B cell (primary cell): ENCODE measurements around the gene AK8. TPM values are rescaled to one million over a fixed set of nuclear protein-coding genes. Genes with fewer than 3 reads are reported as not detected.

Experiments used
- ATAC-seq: fragments of 200-7000 bp; cut with Tn5 transposase; one replicate; pipeline ENCODE4 v1.10.0; 2021; ENCODE audit warnings: low read depth, mild to moderate bottlenecking, moderate number of reproducible peaks, moderate library complexity
- CTCF ChIA-PET: fragments of 350-600 bp; sonication (Branson Sonifier 250); formaldehyde crosslinking; loops from one replicate; lab custom pipeline; 2021; ENCODE audit warnings: antibody characterized with exemption, inconsistent platforms; lab: Charles Lee
- POLR2A ChIA-PET: fragments of 350-600 bp; sonication (Branson Sonifier 250); formaldehyde crosslinking; loops from one replicate; lab custom pipeline; 2021; ENCODE audit warnings: antibody characterized with exemption; lab: Charles Lee
- DNase-seq: peaks from one replicate; pipeline ENCODE4 v3.0.0; 2013
- H2AFZ ChIP-seq: 2 replicates; pipeline ENCODE4 v1.6.1; 2012; ENCODE audit warnings: mild to moderate bottlenecking, low read depth, low read length; ENCODE audit not compliant: insufficient read depth, poor library complexity, severe bottlenecking
- H3K27ac ChIP-seq, 2 donors: 1 replicate in 1 of 2; 2 replicates in 1 of 2; pipeline ENCODE4 v1.5.1; 2012 to 2013; ENCODE audit warnings: low read length in 2 of 2, mild to moderate bottlenecking in 2 of 2, moderate library complexity in 1 of 2
- H3K27me3 ChIP-seq, 4 experiments: fragments of 200-600 bp in 1 of 4; sonication (generic) in 1 of 4; replicated peaks in 1 of 4; 1 replicate in 2 of 4; 2 replicates in 2 of 4; pipeline versions ENCODE4 v1.6.1 to v1.7.0; 2013 to 2016; ENCODE audit warnings: low read length in 3 of 4, mild to moderate bottlenecking in 2 of 4, mixed read lengths in 1 of 4, moderate library complexity in 1 of 4; ENCODE audit not compliant: insufficient read depth in 4 of 4, control insufficient read depth in 3 of 4; ENCODE audit errors: control extremely low read depth in 1 of 4
- H3K36me3 ChIP-seq, 2 experiments: replicated peaks in 1 of 2; 1 replicate in 1 of 2; 2 replicates in 1 of 2; pipeline versions ENCODE4 v1.6.1 to v1.7.1; 2013; ENCODE audit warnings: low read length in 1 of 2; ENCODE audit not compliant: insufficient read depth in 2 of 2, control insufficient read depth in 1 of 2; ENCODE audit errors: control extremely low read depth in 1 of 2, extremely low read depth in 1 of 2
- H3K4me1 ChIP-seq, 2 donors: fragments of 200-600 bp in 1 of 2; sonication (generic) in 1 of 2; 1 replicate in 1 of 2; 2 replicates in 1 of 2; pipeline versions ENCODE4 v1.5.1 to v1.6.1; 2013 to 2017; ENCODE audit warnings: low read length in 2 of 2; ENCODE audit not compliant: control insufficient read depth in 2 of 2, insufficient read depth in 2 of 2
- H3K4me2 ChIP-seq: replicated peaks from 2 replicates; pipeline ENCODE3; 2012; ENCODE audit warnings: mild to moderate bottlenecking, low read depth, low read length; ENCODE audit not compliant: poor library complexity, severe bottlenecking
- H3K4me3 ChIP-seq, 5 experiments: fragments of 200-600 bp in 1 of 5; sonication (generic) in 1 of 5; 1 replicate in 3 of 5; 2 replicates in 2 of 5; pipeline versions ENCODE4 v1.5.1 to v1.7.0; 2011 to 2016; ENCODE audit warnings: low read length in 4 of 5, mild to moderate bottlenecking in 4 of 5, low read depth in 2 of 5, control low read depth in 1 of 5, moderate library complexity in 1 of 5; ENCODE audit not compliant: insufficient read depth in 1 of 5; ENCODE audit errors: control extremely low read depth in 1 of 5, extremely low read depth in 1 of 5
- H3K79me2 ChIP-seq: fragments of 200-600 bp; sonication (generic); one replicate; pipeline ENCODE4 v1.6.0; 2016; ENCODE audit warnings: low read length; ENCODE audit not compliant: control insufficient read depth, insufficient read depth
- H3K9ac ChIP-seq: fragments of 200-600 bp; sonication (generic); 2 replicates; pipeline ENCODE4 v1.6.1; 2017; ENCODE audit warnings: mild to moderate bottlenecking, low read length, moderate library complexity
- H3K9me3 ChIP-seq, 3 donors: one replicate each; pipeline versions ENCODE4 v1.6.1 to v1.7.1; 2013; ENCODE audit warnings: low read length in 2 of 3; ENCODE audit not compliant: control insufficient read depth in 2 of 3, insufficient read depth in 1 of 3; ENCODE audit errors: control extremely low read depth in 1 of 3
- H4K20me1 ChIP-seq: 2 replicates; pipeline ENCODE4 v1.6.0; 2012; ENCODE audit warnings: mild to moderate bottlenecking, low read length; ENCODE audit not compliant: insufficient read depth, control insufficient read depth, poor library complexity, severe bottlenecking
- H3K27ac Mint-ChIP-seq: one replicate; pipeline ENCODE4 v1.8.0; 2021; ENCODE audit warnings: mixed read lengths
- H3K27me3 Mint-ChIP-seq: one replicate; pipeline ENCODE4 v1.8.0; 2021; ENCODE audit warnings: mixed read lengths
- H3K4me1 Mint-ChIP-seq: one replicate; pipeline ENCODE4 v1.8.0; 2021; ENCODE audit warnings: mixed read lengths
- H3K4me3 Mint-ChIP-seq: one replicate; pipeline ENCODE4 v1.8.0; 2021; ENCODE audit warnings: mixed read lengths
- H3K9me3 Mint-ChIP-seq: one replicate; pipeline ENCODE4 v1.8.0; 2022; ENCODE audit warnings: mixed read lengths; ENCODE audit not compliant: insufficient read depth
- CTCF ChIP-seq: fragments of 200-600 bp; IDR thresholded peaks from one replicate; pipeline ENCODE4 v1.8.0; 2022; ENCODE audit warnings: antibody characterized with exemption, mild to moderate bottlenecking
- EZH2 ChIP-seq: IDR thresholded peaks from 2 replicates; pipeline ENCODE4 v1.6.1; 2012; ENCODE audit warnings: borderline replicate concordance, low read depth, mild to moderate bottlenecking, moderate library complexity, low read length; ENCODE audit not compliant: insufficient read depth, poor library complexity, severe bottlenecking
- WGBS: methylation state at CpG from one replicate; pipeline ENCODE4 v1.1.5; 2013; ENCODE audit warnings: missing lambda C conversion rate; ENCODE audit not compliant: insufficient coverage; 5-methylcytosine and 5-hydroxymethylcytosine counted together
- intact Hi-C: fragments of 100-400 bp; cut with micrococcal nuclease; formaldehyde crosslinking; loops from one replicate; pipeline ENCODE4 v1.10.0; 2022
- polyA plus RNA-seq: library from polyadenylated mRNA; depleted of rRNA; stranded (reverse); fragments of >200 nt; gene quantifications from 2 replicates; pipeline ENCODE4 v1.2.3, GENCODE V29; 2012
- total RNA-seq, 2 donors: library from RNA; stranded (reverse); fragments of 120-200 nt in 1 of 2; gene quantifications; 1 replicate in 1 of 2; 2 replicates in 1 of 2; pipeline versions ENCODE4 v1.2.3 to v1.2.4, GENCODE V29; 2013 to 2022

The AK8 gene
- total and polyA plus RNA-seq, 2 donors (not counting 1 experiment from before 2014, with no cell fraction given): 1.9 to 8.6 TPM

GRCh38 chr9:132761602-132762001 is 116.5 kb downstream of the AK8 start:
- ATAC-seq (no peak), DNase-seq (no peak)
- Mint-ChIP-seq H3K4me3 (no peak overlapping the region), H3K4me1 (no peaks in the 10 kb centered on the region), H3K9me3 (no peaks in the 10 kb centered on the region), H3K27me3 (peaks cover 12% of the 10 kb centered on the region), H3K27ac (no peak overlapping the region)
- Histone ChIP-seq H3K4me1 (no peaks in the 10 kb centered on the region), H3K4me3 (no peak overlapping the region), H3K27me3 (peaks cover 0 to 4% (median 0%) of the 10 kb centered on the region in 4 experiments), H3K9ac (no peak overlapping the region), H3K79me2 (no peaks in the 10 kb centered on the region), H3K4me2 (no peak overlapping the region), H3K36me3 (no peaks in the 10 kb centered on the region), H2AFZ (no peak overlapping the region), H4K20me1 (no peaks in the 10 kb centered on the region), H3K9me3 (no peaks in the 10 kb centered on the region), H3K27ac (no peak overlapping the region)
- intact Hi-C loops: no loop called here
- TF ChIP-seq CTCF (no peak), EZH2 (no peak)
- ChIA-PET POLR2A (no interaction called here), CTCF (no interaction called here)
- WGBS: no CpG with 5 or more reads among the region's 1 CpG

DNA sequence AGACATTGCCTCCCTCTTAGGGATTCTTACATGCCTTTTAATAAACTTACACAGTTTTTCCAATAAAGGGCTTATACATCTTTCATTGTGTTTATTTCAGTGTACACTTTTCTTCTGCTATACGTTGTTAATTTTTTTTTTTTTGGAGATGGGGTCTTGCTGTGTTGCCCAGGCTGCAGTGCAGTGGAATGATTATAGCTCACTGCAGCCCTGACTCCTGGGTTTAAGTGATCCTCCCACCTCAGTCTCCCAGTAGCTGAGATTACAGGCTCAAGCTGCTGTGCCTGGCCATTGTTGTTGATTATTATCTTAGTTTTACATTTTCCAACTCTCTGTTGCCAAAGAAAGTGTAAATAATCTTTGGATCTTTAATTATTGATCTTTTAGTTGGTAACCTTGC is 118.0 kb downstream of the AK8 start:
- no peaks in the 10 kb centered on the region for H3K4me1 ChIP-seq
- H3K9ac ChIP-seq: no peak overlapping the region
- no peak overlapping the region for H3K27ac ChIP-seq
- peaks cover 0 to 4% (median 0%) of the 10 kb centered on the region in 4 experiments for H3K27me3 ChIP-seq
- no peak overlapping the region for H2AFZ ChIP-seq
- no peaks in the 10 kb centered on the region for H3K79me2 ChIP-seq
- Mint-ChIP-seq H3K27ac (no peak overlapping the region), H3K27me3 (peaks cover 13% of the 10 kb centered on the region), H3K4me1 (no peaks in the 10 kb centered on the region), H3K4me3 (no peak overlapping the region), H3K9me3 (no peaks in the 10 kb centered on the region)
- intact Hi-C loops: no loop called here
- POLR2A ChIA-PET: no interaction called here
- no peaks in the 10 kb centered on the region for H3K36me3 ChIP-seq
- CTCF ChIA-PET: no interaction called here
- no peak for DNase-seq
- no peaks in the 10 kb centered on the region for H3K9me3 ChIP-seq
- no peak for TF ChIP-seq EZH2
- WGBS: no CpG with 5 or more reads among the region's 1 CpG
- no peaks in the 10 kb centered on the region for H4K20me1 ChIP-seq
- no peak overlapping the region for H3K4me2 ChIP-seq
- ATAC-seq: no peak
- H3K4me3 ChIP-seq: no peak overlapping the region
